ENCODE measurements around the gene SLC41A3.

The SLC41A3 gene

DNA sequence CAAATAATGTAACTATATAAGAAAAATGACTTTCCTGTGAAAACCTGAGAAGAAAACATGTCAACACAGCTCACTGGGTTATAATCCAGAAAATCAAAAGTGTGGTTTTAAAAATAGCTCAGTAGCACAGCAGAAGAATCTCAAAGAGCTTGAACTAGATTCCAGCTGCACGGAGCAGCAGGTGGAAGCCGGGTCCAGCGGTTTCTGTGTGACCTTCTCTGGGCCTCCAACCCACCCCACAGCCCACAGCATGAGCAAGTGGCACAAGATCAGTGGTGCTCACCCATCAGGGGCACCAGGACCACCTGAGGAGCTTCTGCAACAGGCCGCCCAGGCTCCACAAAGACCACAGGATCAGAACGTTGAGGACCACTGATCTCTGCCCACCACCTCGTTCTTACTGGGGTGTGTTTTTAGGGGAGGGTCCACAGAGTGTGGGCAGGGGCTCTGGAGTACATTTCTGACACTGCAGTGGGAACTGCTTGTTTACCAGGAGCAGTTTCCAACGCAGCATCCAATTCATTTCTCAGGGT lies 23.2 kb downstream of the SLC41A3 start:
- no peak for TF ChIP-seq CTCF (IDR thresholded peaks at IDR 0.05; ENCODE audit: low read depth, low read length, missing control alignments)
- H3K4me3 ChIP-seq (replicated peaks; ENCODE audit: low read depth, low read length): no peak overlapping the region
- no peak for DNase-seq (ENCODE audit: extremely low read depth, low read depth)

- H3K4me3 ChIP-seq (replicated peaks; ENCODE audit: low read depth, low read length): no peak overlapping the region
- no peak for TF ChIP-seq CTCF (IDR thresholded peaks at IDR 0.05; ENCODE audit: low read depth, low read length, missing control alignments)
- no peak for DNase-seq (ENCODE audit: extremely low read depth, low read depth)
These were observed 25.3 kb downstream of the SLC41A3 start for GRCh38 chr3:126058666-126059065.

DNA sequence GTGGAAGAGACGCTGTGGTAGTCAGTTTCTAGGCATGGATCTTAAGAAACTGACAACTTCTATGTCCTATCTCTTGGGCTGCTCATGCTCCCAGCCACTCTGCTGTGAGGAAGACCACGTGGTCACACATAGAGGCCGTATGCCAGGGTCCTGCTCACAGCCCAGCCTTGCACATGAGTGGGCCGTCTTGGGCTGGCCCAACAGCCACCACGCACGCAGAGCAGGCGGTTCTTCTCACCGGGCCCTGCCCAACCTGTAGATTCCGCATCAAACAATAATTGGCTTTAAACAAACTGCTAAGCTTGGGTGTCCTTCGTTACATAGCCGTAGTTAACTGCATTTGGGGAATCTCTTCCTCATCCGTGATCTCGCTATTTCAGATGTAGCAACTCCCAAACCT lies 26.0 kb downstream of the SLC41A3 start:
- no peak for DNase-seq (ENCODE audit: extremely low read depth, low read depth)
- TF ChIP-seq CTCF (IDR thresholded peaks at IDR 0.05; ENCODE audit: low read depth, low read length, missing control alignments): no peak
- H3K4me3 ChIP-seq (replicated peaks; ENCODE audit: low read depth, low read length): no peak overlapping the region

- no peak for TF ChIP-seq CTCF (IDR thresholded peaks at IDR 0.05; ENCODE audit: low read depth, low read length, missing control alignments)
- DNase-seq (ENCODE audit: extremely low read depth, low read depth): no peak
- no peak overlapping the region for H3K4me3 ChIP-seq (replicated peaks; ENCODE audit: low read depth, low read length)
These were observed 26.5 kb downstream of the SLC41A3 start for GRCh38 chr3:126057501-126057819.

- TF ChIP-seq CTCF (IDR thresholded peaks at IDR 0.05; ENCODE audit: low read depth, low read length, missing control alignments): no peak
- no peak overlapping the region for H3K4me3 ChIP-seq (replicated peaks; ENCODE audit: low read depth, low read length)
- DNase-seq (ENCODE audit: extremely low read depth, low read depth): no peak
These were observed 27.0 kb downstream of the SLC41A3 start for GRCh38 chr3:126056681-126057500.

DNA sequence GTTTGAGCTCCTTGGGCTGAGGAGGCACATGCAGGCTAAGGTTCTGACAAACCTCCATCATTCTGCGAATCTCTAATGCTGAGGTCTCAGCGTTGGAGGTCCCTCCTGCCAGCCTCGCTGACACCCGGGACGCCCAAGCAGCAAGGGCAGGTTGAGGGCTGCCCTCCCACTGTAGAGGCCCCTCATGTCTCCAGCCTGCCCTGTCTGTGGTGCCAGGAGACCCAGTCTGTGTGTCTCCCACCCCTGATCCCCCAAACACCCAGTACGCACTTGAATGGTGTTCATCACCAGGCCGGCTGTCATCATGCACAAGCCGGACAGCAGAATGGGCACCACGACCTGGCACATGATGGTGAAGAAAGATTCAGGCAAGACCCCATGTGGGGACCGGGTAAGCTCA lies 27.8 kb downstream of the SLC41A3 start:
- DNase-seq (ENCODE audit: extremely low read depth, low read depth): no peak
- no peak overlapping the region for H3K4me3 ChIP-seq (replicated peaks; ENCODE audit: low read depth, low read length)
- TF ChIP-seq CTCF (IDR thresholded peaks at IDR 0.05; ENCODE audit: low read depth, low read length, missing control alignments): no peak
